Panc1 (cell line): ENCODE data around the gene SST. TPM values are rescaled to one million over a fixed set of nuclear protein-coding genes. Genes with fewer than 3 reads are reported as not detected.
A peak's percentile ranks its signal among the peaks of the same experiment; 100 is the strongest.

ENCODE experiments used
- ATAC-seq: fragments of 200-7000 bp; cut with Tn5 transposase; 2 replicates; pipeline ENCODE4 v1.9.1; 2020; ENCODE audit warnings: mild to moderate bottlenecking, moderate library complexity
- BruUV-seq: library from RNA; stranded (reverse); fragments of 400-500 nt; replicated peaks from 2 replicates; lab custom pipeline; 2021; lab: Mats Ljungman, UMichigan
- CTCF ChIA-PET: fragments of 300-600 bp; sonication (Branson Sonifier 250); formaldehyde crosslinking; loops from one replicate; lab custom pipeline; 2022; ENCODE audit warnings: antibody characterized with exemption; lab: Charles Lee
- POLR2A ChIA-PET: fragments of 300-600 bp; sonication (Branson Sonifier 250); formaldehyde crosslinking; loops from one replicate; lab custom pipeline; 2022; ENCODE audit warnings: antibody characterized with exemption; lab: Charles Lee
- DNase-seq: peaks from one replicate; pipeline ENCODE4 v3.0.0-alpha.2; 2010; ENCODE audit warnings: low read depth, low spot score
- H3K27ac ChIP-seq: 2 replicates; pipeline ENCODE4 v1.5.1; 2011; ENCODE audit warnings: mild to moderate bottlenecking, low read length, inconsistent platforms
- H3K27me3 ChIP-seq: fragments of 200-500 bp; sonication (Bioruptor generic); 2 replicates; pipeline ENCODE4 v1.6.0; 2014; ENCODE audit warnings: low read length, inconsistent platforms; ENCODE audit not compliant: control insufficient read depth, insufficient read depth
- H3K36me3 ChIP-seq: fragments of 200-500 bp; sonication (Bioruptor generic); 2 replicates; pipeline ENCODE4 v1.5.1; 2014; ENCODE audit warnings: inconsistent platforms, mild to moderate bottlenecking, low read length, moderate library complexity; ENCODE audit not compliant: control insufficient read depth, insufficient read depth
- H3K4me1 ChIP-seq: 2 replicates; pipeline ENCODE4 v1.5.1; 2011; ENCODE audit warnings: inconsistent platforms, mild to moderate bottlenecking, low read length, moderate library complexity; ENCODE audit not compliant: control insufficient read depth, insufficient read depth
- H3K4me3 ChIP-seq, 2 experiments: 2 replicates each; pipeline ENCODE4 v1.5.1; 2011 to 2012; ENCODE audit warnings: low read depth in 2 of 2, low read length in 2 of 2, mild to moderate bottlenecking in 2 of 2, inconsistent platforms in 1 of 2, moderate library complexity in 1 of 2
- H3K9me3 ChIP-seq: fragments of 200-500 bp; sonication (Bioruptor generic); 2 replicates; pipeline ENCODE4 v1.5.1; 2014; ENCODE audit warnings: low read depth, mild to moderate bottlenecking, inconsistent platforms, low read length, moderate library complexity; ENCODE audit not compliant: control insufficient read depth, insufficient read depth
- CTCF ChIP-seq: fragments of 450-650 bp; IDR thresholded peaks from 2 replicates; pipeline ENCODE4 v1.5.1; 2017; ENCODE audit warnings: mild to moderate bottlenecking
- POLR2AphosphoS5 ChIP-seq: IDR thresholded peaks from 2 replicates; pipeline ENCODE4 v1.6.1; 2012; ENCODE audit warnings: mild to moderate bottlenecking, low read depth, low read length, moderate library complexity
- REST ChIP-seq, 2 experiments: IDR thresholded peaks; 2 replicates each; pipeline ENCODE4 v1.6.1; 2011 to 2012; ENCODE audit warnings: low read depth in 2 of 2, control low read depth in 1 of 2, low read length in 1 of 2, mild to moderate bottlenecking in 1 of 2, moderate library complexity in 1 of 2; ENCODE audit not compliant: insufficient read depth in 1 of 2
- SIN3A ChIP-seq: IDR thresholded peaks from 2 replicates; pipeline ENCODE4 v1.6.1; 2012; ENCODE audit warnings: low read depth, mild to moderate bottlenecking, low read length, moderate library complexity, borderline replicate concordance; ENCODE audit not compliant: insufficient read depth
- TCF7L2 ChIP-seq: IDR thresholded peaks from 2 replicates; pipeline ENCODE4 v1.6.1; 2011; ENCODE audit warnings: mild to moderate bottlenecking, low read depth, low read length, inconsistent platforms
- in situ Hi-C: cut with HindIII; loops from 2 replicates; pipeline ENCODE4 v1.10.0; 2016; ENCODE audit warnings: low sequenced_read_pairs, low pct_unique_long_range_greater_than_20kb
- intact Hi-C: fragments of 100-400 bp; cut with micrococcal nuclease; formaldehyde crosslinking; loops from one replicate; pipeline ENCODE4 v1.10.0; 2022; ENCODE audit not compliant: unreplicated experiment
- total RNA-seq: library from RNA; stranded (reverse); gene quantifications from one replicate; pipeline ENCODE4 v1.2.1, GENCODE V29; 2021; ENCODE audit not compliant: unreplicated experiment

The SST gene
- total RNA-seq, 1 experiment from 2014 or later: not detected

GRCh38 chr3:187718802-187719201, 48.6 kb upstream of the SST start:
- no TSS peak for BruUV-seq
- CTCF ChIA-PET: interaction anchor here (1.7 kb wide), 1 partner anchor 39 kb away, joined by 3 read pairs; no protein-coding TSS in a partner anchor
- in situ Hi-C loops (no loop called here), intact Hi-C loops (loop anchor here (10.0 kb wide), 1 partner anchor 884 kb away; no protein-coding TSS in a partner anchor)
- Histone ChIP-seq H3K27ac (no peak overlapping the region), H3K9me3 (no peaks in the 10 kb centered on the region), H3K4me1 (no peaks in the 10 kb centered on the region), H3K4me3 (no peak overlapping the region), H3K27me3 (no peaks in the 10 kb centered on the region), H3K36me3 (peaks cover 6% of the 10 kb centered on the region)
- ATAC-seq (no peak), DNase-seq (no peak)
- TF ChIP-seq SIN3A (no peak), TCF7L2 (no peak), REST (IDR thresholded peaks at IDR 0.05; ENCODE audit: insufficient read depth in 1 of 2, low read depth in 2 of 2, low read length in 1 of 2) (no peak), POLR2AphosphoS5 (no peak), CTCF (no peak)
- POLR2A ChIA-PET: interaction anchor here (0.6 kb wide), 1 partner anchor 953 kb away, joined by 7 read pairs; no protein-coding TSS in a partner anchor

- Histone ChIP-seq H3K27me3 (no peaks in the 10 kb centered on the region), H3K4me3 (no peak overlapping the region), H3K4me1 (no peaks in the 10 kb centered on the region), H3K9me3 (no peaks in the 10 kb centered on the region), H3K27ac (no peak overlapping the region), H3K36me3 (peaks cover 2% of the 10 kb centered on the region)
- ATAC-seq (no peak), DNase-seq (no peak)
- intact Hi-C loops: loop anchor here (10.0 kb wide), 1 partner anchor 883 kb away; no protein-coding TSS in a partner anchor
- no peak for TF ChIP-seq TCF7L2
- ChIA-PET POLR2A (no interaction called here), CTCF (no interaction called here)
- in situ Hi-C loops: no loop called here
- BruUV-seq: no TSS peak
Observed at GRCh38 chr3:187717572-187717971, 47.4 kb upstream of the SST start.

GRCh38 chr3:187714404-187714979, 44.3 kb upstream of the SST start:
- in situ Hi-C loops (no loop called here), intact Hi-C loops (loop anchor here (1.0 to 10.0 kb wide), 5 partner anchors 35 to 880 kb away; no protein-coding TSS in a partner anchor)
- BruUV-seq: no TSS peak
- CTCF ChIA-PET: interaction anchor here (0.8 to 2.3 kb wide), 3 partner anchors 35 to 494 kb away, joined by 3 to 13 read pairs (median 4); no protein-coding TSS in a partner anchor
- H3K9me3 ChIP-seq: no peaks in the 10 kb centered on the region
- POLR2A ChIA-PET: no interaction called here
- H3K4me3 ChIP-seq: no peak overlapping the region
- H3K27me3 ChIP-seq: no peaks in the 10 kb centered on the region
- DNase-seq: peak; percentile 74
- ATAC-seq: peak; percentile 96
- H3K27ac ChIP-seq: no peak overlapping the region
- H3K36me3 ChIP-seq: no peaks in the 10 kb centered on the region
- no peaks in the 10 kb centered on the region for H3K4me1 ChIP-seq
- TF ChIP-seq TCF7L2 (no peak), CTCF (peak; percentile 92), REST (IDR thresholded peaks at IDR 0.05; ENCODE audit: insufficient read depth in 1 of 2, low read depth in 2 of 2, low read length in 1 of 2) (no peak)
